Activated CD8-positive, alpha-beta memory T cell treated with anti-CD3 and anti-CD28 coated beads for 1 hour (primary cell): ENCODE data around the gene AIDA.

Experiments
- DNase-seq, 2 donors: peaks; one replicate each; pipeline ENCODE4 v3.0.0-alpha.2; 2020; ENCODE audit warnings: low read depth in 1 of 2; ENCODE audit errors: extremely low read depth in 1 of 2

Gene AIDA

GRCh38 chr1:222653178-222653827 lies 59.0 kb downstream of the AIDA start:
- DNase-seq, result no peak

- no peak for DNase-seq
These were observed 59.6 kb downstream of the AIDA start for GRCh38 chr1:222652676-222653075.

GRCh38 chr1:222644636-222644980 lies 67.7 kb downstream of the AIDA start:
- DNase-seq, result peak in 1 of 2 donors; percentile 23

- peak; percentile 91 to 92 for DNase-seq
These were observed 68.2 kb downstream of the AIDA start for GRCh38 chr1:222643938-222644635.

- no peak for DNase-seq
These were observed 68.7 kb downstream of the AIDA start for GRCh38 chr1:222643606-222643937.

GRCh38 chr1:222642468-222642867 lies 69.8 kb downstream of the AIDA start:
- no peak for DNase-seq

- no peak for DNase-seq
These were observed 70.9 kb downstream of the AIDA start for GRCh38 chr1:222641269-222641948.

GRCh38 chr1:222634180-222635013 lies 77.9 kb downstream of the AIDA start:
- peak; percentile 30 to 38 for DNase-seq

- no peak for DNase-seq
These were observed 79.5 kb downstream of the AIDA start for GRCh38 chr1:222632749-222633148.

GRCh38 chr1:222631611-222632208 lies 80.6 kb downstream of the AIDA start:
- no peak for DNase-seq

- no peak for DNase-seq
These were observed 82.3 kb downstream of the AIDA start for GRCh38 chr1:222629921-222630535.

GRCh38 chr1:222627232-222627631 lies 85.1 kb downstream of the AIDA start:
- no peak for DNase-seq

- no peak for DNase-seq
These were observed 88.1 kb downstream of the AIDA start for GRCh38 chr1:222624214-222624613.

GRCh38 chr1:222623458-222623857 lies 88.8 kb downstream of the AIDA start:
- no peak for DNase-seq

- no peak for DNase-seq
These were observed 89.5 kb downstream of the AIDA start for GRCh38 chr1:222622765-222623164.

GRCh38 chr1:222620566-222620965 lies 91.7 kb downstream of the AIDA start:
- DNase-seq, result no peak

GRCh38 chr1:222618880-222619596 lies 93.3 kb downstream of the AIDA start:
- DNase-seq, result no peak
